DMS79 treated with DMSO at 0.1 percent for 48 hours (cell line): Measurements from ENCODE around the gene PTDSS2.

Source experiments
- DNase-seq: peaks from one replicate; lab custom pipeline; 2025; lab: John Stamatoyannopoulos, UW

PTDSS2 gene

DNA sequence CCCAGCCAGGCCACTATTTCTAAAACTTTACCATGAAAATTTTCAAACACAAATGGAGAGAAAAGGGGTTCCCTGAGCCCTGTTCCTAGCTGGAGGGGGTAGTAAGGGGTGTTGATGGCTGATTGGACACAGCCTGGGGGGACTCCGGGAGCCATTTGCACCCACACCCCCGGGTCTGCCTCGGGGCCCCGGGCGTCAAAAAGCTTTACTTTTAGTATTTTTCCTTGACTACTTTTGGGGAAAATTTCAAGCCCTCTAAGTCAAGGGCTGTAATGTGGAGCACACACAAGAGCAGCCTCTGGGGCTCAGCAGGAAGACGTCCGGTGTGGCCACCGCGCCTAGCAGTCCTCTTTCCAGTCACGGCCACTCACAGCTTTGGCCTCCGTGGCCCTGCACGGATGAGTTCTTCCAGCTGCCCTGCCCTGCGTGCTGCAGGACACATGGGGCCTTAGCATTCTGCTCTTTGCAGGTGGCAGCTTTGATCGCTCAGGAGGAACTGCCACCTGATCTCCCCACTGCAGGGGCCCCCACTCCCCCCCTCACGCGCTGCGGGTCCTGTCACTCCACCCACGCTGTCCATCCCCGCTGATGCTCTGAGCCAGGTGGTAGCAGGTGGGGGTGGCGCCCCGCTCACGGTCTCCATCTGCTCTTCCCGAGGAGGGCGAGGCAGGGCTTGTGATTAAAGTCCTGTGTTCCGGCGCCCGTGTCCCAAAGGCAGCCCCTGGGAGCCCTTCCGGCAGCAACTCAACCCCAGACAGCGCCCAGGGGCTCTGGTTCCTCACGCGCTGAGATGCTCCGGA is 42.5 kb downstream of the PTDSS2 start:
- no peak for DNase-seq

DNA sequence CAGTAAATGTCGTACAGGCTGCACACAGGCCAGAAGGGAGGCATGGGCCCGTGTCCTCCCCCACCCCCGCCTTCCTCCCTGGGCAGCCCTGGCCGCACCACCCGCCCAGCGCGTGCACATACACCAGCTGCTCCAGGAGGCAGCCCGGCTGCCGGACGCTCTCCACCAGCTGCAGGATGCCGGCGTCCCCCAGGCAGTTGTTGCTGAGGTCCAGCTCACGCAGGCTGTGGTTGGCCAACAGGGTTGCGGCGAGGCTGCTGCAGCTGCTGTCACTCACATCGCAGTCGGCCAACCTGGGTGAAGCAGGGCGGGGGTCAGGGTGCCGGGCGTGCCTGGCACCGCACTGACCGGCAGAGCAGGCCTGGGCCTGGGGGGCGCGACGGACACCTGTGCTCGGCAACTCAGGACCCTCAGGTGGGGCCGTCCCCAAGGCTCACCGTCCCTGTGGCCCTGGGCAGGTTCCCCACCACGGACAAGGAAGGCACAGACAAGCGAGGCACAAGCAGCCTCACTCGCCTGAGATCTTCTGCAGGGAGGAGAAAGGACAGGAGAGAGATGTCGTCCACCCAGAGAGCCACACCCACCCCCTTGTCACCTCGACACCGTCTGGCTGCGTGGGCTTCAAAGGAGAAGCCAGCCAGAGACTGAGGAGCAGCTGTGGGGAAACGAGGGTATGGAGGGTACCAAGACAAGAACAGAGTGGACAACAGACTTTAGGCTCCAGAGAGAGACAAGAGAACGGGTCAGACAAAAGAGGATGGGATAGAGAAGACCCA is 44.9 kb downstream of the PTDSS2 start:
- DNase-seq = no peak

DNA sequence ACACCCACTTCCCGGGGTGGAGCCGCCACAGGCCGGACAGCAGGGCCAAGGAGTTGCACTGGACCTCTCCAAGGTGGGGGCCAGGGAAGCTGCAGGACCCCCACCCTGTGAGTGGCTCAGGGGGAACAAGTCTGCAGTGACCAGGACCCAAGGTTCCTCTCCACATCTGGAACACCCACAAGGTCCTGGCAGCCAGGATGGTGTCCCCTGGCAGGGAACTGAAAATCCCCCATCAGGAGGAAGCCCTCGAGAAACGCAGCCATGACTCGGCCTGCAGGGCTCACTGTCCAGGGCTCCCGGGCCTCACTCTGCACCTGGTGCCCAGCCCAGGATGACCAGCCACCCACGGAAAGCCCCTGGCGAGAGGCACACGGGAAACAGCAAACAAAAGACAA is 45.5 kb downstream of the PTDSS2 start:
- no peak for DNase-seq

DNA sequence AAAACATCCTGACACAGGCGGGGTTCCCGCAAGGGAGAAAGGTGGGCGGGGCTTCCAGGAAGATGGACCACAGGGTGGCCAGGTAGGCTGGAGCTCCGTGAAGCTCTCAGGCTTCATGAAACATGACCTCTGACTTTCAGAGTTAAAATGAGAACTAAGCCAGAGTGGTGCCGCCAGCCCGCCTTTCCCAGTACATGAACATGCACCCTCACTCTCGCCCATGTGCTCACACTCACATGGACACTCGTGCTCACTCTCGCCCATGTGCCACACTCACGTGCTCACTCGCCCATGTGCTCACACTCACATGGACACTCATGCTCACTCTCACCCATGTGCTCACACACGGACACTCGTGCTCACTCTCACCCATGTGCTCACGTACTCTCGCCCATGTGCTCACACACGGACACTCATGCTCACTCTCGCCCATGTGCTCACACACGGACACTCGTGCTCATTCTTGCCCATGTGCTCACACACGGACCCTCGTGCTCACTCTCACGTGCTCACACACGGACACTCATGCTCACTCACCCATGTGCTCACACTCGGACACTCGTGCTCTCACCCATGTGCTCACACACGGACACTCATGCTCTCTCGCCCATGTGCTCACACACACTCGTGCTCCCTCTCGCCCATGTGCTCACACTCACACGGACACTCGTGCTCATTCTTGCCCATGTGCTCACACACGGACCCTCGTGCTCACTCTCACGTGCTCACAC is 46.9 kb downstream of the PTDSS2 start:
- DNase-seq = no peak

DNA sequence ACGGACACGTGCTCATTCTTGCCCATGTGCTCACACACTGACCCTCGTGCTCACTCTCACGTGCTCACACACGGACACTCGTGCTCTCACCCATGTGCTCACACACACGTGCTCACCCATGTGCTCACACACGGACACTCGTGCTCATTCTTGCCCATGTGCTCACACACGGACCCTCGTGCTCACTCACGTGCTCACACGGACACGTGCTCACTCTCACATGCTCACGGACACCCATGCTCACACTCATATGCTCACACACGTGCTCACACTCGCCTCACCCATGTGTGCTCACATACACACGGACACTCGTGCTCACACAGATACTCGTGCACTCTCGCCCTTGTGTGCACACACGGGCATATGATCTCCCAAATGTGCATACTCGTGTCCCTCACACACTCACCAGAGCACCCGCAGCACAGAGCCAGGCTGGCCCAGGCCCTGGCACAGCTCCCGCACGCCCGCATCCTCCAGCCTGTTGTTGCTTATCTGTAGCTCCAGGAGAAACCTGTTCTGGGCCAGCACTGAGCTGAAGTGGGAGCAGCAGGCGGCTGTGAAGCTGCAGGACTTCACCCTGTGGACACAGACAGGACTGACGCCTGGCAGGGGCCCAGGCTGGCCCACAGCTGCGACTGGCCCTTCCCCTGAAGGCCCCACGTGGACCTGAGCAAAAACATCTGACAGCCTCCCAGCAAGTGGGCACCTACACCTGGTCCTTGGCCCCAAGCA is 47.7 kb downstream of the PTDSS2 start:
- DNase-seq = no peak

DNA sequence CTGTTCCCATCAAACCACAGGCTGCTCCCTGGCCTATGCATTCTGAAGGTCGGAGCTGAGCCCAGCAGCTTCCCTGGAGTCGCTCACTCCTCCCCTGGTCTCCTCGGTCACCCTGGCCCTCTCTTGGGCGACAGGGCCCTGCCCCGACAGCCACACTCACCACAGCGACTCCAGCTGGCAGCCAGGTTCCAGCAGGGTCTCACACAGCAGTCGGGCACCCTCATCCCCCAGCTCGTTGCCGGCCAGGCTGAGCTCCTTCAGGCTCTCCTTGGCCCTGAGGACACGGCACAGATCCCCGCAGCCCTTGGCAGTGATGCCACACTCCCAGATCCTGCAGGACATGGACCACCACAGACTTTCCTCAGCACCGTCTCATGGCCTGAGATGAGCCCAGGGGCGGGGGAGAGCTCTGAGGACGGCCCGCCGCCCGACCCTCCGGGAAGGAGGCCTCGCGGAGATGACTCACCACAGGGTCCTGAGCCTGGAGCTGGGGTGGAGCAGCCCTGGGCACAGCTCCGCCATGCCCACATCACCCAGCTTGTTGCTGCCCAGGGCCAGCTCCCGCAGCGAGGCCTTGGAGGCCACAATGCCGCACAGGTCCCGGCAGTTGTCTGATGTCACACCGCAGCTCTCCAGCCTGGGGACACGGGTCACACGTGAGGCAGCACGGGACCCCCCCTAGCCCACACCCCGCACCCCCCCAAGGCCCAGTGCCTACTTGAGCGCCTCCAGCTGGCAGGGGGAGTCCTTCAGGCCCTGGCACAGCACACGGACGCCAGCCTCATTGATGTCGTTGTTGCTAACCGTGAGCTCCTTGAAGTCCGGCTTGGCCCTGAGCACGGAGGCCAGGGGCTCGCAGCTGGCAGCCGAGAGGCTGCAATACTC is 48.5 kb downstream of the PTDSS2 start:
- DNase-seq = no peak

DNA sequence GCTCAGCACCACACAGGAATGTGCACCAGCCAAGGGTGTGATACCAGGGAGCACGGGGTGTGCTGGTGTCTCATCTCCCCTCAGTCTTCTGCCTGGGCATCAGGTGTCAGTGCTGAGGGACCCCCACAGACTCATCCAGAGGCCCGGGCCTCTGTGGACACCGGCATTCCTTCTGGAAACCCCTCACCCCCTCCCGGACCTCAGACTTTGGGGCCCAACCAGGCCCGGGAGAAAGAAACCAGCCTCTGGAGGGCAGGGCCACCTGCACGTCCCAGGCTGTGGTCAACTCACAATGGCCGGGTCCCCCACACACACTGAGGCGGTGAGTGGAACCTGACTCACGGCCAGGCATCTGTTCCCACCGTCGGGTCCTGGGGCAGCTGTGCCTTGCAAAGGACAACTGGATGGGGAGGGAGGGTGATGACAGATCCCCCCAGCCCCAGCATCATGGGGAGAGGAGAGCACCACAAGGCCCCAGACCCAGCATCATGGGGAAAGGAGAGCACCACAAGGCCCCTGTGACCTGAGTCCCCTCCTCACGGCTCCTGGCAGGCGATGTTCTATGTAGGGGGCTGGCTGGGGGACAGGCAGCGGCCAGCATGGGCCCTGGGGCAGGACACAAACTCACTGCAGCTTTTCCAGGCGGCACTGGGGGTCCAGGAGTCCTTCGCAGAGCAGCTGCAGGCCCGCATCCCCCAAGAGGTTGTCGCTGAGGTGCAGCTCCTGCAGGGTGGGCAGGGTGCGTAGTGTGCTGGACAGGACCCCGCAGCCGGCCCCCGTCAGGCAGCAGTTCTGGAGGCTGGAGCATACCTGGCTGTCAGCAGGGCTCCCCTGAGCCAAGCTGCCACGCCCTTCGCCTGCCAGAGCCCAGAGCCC is 49.4 kb downstream of the PTDSS2 start:
- DNase-seq = no peak

DNA sequence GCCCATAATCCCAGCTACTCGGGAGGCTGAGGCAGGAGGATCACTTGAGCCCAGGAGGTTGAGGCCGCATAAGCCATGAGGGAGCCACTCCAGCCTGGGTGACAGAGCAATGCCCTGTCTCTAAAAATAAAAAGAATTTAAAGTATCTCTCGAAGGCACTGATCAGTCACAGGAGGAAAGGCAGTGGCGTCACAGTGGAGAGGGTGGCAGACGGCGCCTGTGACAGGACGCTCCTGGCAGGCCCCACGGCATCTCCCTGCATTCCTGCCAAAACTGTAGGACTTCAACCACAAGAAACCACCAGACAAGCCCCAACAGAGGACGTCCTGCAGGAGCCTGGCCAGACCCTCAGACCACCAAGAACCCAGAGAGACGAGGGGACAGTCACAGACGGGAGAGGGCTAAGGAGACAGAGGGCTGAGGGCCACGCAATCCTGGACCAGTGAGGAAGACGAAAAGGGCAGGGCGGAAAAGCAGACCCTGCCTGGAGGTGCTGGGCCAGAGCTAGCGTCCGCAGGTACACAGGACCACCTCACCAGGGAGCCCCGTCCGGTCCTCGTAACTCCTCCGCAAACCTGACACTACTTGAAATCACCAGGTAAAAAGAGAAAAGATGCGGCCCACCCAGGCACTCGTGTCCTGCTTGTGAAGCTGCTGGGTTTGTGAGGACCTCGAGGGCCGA is 51.1 kb downstream of the PTDSS2 start:
- DNase-seq = no peak

DNA sequence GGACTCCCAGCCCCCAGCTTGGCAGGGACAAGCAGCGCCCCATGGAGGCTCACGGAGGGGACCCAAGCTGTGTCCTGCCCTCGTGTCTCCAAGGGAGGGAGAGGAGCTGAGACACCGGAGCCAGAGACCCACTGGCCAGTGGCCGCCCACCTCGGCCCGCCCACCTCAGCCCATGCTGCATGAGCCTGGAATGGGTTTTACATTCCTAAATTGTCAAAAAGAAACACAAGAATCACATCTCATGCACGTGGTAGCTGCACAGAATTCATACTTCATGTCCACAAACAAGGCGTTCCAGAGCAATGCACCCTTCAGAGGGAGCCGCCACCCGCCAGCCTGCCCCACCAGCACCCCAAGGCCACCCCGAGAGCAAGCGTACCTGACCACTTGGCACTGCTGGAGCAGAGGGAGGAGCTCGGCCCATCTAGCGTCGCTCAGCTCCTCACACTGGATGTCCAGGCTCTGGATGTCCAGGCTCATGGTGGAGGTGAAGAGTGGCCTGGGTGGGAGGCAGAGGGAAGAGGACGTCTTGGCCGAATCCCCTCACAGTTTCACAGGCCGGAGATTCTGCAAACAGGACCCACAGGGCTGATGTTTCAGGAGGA is 51.7 kb downstream of the PTDSS2 start:
- DNase-seq = no peak

DNA sequence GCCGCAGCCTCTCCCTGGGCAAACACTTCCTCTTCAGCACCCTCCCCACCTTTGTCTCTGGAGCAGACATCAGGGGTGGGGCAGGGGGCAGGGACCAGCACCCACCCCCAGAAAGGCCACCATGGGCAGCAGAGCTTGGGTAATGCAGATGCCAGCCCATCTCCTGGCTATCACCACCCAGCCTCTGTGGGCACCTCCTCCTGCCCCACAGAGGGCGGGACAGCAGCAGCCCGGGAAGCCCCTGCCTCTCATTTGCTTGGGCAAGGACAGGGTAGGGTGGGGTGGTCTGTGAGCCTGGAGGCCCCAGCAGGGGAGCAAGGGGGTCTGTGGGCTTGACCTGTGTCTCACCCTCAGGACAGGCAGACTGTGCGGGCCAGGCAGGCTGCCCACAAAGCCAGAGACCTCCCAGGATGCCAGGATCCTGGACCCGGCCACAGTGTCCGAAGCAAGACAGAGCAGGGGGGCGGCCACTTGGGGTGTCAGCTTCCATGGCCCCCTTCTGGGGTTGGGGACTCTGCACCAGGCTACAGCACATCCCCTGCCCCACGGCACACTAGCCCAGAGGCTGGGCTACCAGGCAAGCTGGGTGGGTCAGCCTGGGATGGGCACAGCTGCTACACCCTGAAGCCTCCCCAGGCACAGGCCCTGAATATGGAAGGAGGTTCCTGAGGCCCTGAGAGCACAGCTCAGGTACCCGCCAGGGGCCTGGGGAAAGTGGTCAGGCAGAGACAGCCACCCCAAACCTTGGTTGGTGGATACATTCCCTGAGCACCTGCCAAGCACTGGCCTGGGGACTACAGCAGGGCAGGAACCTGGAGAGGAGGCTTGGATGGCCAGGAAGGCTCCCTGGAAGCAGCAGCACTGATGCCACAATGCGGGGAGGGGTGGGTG is 52.5 kb downstream of the PTDSS2 start:
- no peak for DNase-seq

DNA sequence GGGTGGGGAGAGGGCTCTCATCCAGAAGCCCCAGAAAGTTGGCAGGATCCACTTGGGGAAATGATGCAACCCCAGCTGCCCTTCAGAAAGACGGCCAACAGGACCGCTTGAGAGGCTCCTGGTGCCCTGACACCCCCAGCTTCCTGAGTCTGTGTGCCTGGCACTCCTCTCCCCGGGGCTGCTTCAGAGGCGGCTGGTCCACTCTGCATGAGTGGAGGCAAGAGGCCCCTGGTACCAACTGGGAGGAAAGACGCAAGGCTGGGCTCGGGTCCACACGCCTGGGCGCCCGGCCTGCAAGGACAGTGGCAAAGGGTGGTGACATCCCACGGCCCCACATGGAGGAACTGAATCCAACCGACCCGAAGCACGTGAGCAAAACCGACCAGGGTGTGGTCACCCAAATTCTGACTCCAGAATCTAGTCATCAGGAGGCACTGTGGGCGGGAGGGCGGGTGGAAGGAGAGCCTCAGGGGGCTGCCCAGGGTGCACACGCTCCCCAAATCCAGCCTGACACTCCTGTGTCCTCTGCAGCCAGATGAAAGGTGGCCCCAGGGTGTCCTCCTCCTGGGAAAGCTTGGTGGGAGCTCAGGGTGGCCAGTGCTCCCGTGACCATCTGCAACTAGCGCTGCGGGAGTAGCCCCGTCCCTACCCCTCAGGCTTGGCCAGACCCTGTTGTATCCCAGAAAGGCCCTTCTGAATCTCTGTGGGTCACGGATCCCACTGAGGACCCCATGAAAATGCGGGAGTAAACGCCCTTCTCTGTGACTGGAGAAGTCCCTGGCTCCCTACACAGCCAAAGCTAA is 53.3 kb downstream of the PTDSS2 start:
- no peak for DNase-seq

DNA sequence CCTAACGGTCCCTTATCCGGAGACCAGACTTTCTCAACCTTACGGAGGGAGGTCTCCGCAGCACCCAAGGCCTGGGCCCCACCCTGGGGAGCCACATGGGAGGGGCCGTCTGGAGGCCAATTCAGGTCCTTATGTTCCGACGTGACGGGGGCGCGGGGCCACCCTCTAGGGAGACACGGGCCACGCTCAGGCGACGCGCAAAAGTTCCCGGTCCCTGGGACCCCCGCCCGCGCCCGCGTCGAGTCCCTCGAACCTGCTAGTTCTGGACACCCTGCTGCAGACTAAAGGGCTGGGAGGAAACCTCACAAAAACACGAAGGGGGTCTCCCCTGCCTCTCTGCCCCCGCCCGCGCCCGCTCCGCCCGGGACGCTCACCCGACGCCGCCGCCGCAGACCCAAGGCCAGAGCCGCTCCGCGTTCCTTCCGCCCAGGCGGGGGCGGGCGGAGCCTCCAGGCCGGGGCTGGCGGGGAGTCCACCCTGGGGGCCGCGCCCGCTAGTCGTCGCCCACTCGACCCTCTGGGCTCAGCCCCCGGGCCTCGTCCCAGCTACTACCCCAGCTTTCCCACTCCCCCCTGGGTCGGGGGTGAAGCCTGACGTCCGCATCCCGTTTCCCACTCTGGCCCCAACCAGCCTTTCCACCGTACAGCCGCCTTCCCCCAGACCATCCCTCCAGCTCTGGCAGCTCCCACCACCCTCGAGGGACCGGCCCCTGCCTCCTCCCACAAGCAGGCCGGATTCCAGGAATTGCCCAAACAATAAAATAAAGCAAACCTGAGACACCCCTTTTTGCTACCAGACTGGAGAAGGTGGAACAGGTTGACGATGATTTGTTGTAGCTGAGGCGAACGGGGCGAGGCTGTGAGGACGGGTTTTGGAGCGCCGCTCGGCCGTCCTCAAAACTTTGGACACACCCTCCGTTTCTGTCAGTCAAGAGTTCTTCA is 54.2 kb downstream of the PTDSS2 start:
- no peak for DNase-seq

DNA sequence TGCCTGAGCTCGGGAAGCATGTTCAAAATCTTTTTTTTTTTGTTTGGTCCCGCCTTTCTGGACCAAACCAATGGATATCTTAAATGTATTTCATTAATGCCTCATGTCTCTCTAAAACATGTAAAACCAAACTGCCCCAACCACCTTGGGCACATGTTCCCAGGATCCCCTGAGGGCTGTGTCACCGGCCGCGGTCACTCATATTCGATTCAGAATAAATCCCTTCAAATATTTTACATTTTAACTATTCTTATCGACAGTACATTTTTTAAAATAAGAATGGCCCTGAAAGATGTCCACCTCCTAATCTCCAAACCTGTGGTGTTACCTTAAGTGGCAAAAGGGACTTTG is 54.9 kb downstream of the PTDSS2 start:
- DNase-seq = no peak

DNA sequence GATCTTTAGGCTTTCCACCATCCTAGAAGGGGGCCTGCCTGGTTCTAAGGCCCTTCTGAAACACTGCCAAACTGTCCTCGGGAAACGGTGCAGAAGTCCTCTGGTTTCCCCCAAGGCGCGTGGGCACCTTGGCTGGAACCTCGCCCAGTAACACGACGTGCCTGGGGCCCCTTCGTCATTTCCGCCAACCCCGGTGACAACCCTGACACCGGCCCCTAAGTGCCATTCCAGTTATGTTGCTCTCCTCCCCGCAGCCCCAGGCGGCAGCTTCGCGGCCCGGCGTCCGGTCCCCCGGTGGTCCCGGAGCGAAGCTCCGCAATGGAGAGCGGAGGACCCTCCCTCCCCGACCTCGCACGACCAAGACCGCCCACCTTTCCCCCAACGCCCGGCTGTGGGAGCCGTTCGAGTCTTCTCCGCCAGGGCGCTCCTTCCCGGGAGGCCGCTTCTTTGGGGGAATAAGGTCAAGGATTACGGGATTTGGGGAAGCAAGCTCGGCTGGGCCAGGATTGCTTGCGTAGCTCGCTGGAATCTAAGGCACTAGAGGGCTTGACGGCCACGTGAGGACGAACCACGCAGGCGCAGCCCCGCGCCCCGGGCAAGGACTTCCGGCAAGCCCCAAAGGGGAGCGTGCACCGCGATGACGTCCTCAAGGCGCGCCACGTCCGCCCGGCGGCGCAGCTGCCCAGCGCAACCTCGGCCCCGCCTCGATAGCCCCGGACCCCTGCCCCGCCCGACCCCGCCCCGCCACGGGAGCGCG is 56.3 kb downstream of the PTDSS2 start:
- peak; percentile 40 for DNase-seq

DNA sequence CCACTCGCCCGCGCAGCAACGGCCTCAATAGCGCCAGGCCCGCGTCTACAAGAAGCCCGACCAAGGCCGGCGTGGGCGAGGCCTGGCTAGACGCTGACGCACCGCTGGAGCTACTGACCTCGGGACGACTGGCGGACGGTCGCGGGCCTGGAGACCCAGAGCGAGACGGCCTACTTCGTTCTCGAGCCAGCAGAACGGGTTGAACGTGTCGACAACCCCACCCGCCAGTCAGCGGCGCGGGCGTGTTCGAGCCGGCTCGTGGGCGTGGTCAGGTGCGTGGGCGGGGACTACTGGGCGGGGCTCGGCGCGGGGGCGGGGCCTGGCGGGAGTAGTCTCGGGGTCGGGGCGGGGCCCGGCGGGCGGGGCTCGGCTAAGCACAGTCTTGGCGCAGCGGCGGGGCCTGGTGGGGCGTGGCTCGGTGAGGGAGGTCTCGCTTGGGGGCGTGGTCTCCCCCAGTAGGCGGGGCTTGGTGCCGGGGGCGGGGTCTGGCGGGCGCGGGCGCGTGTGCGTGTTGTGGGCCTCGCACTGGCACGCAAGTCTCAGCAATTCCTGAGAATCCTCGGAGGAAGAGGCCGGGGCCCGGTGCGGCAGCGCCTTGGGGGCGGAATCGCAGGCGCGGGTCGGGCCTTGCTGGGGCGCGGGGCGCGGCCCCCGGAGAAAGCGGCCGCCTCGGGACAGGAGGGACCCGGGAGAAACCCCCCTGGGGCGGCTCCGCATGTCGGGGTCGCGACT is 57.1 kb downstream of the PTDSS2 start, which contains the start of gene RNH1:
TSS of gene RNH1 (minus strand) at position 248 of the 732 bp plus-strand sequence. CDS start 5,080 bp downstream, outside the sequence.
- peak; percentile 39 for DNase-seq
